Loucy (cell line): ENCODE data around the gene ZDHHC14.

Experiments used
- CTCF ChIP-seq: fragments of 200-600 bp; sonication (generic); conservative IDR thresholded peaks from 2 replicates; pipeline ENCODE4 v1.5.1; 2014; ENCODE audit warnings: mild to moderate bottlenecking, antibody characterized with exemption, low read length
- EZH2phosphoT487 ChIP-seq: fragments of 200-600 bp; IDR thresholded peaks from 2 replicates; pipeline ENCODE4 v1.6.1; 2018; ENCODE audit warnings: antibody characterized with exemption, mild to moderate bottlenecking, moderate library complexity, borderline replicate concordance

GRCh38 chr6:157547112-157547511 lies 166.1 kb downstream of the ZDHHC14 start:
- TF ChIP-seq EZH2phosphoT487 (no peak), CTCF (no peak)
